Measurements from ENCODE around the gene ACADM. TPM values are rescaled to one million over a fixed set of nuclear protein-coding genes. Genes with fewer than 3 reads are reported as not detected.

Gene ACADM
- total RNA-seq, 3 donors from 2014 or later (not counting 1 experiment from before 2014, with no cell fraction given): 15.2 to 20.9 (median 17.7) TPM

GRCh38 chr1:75710832-75711231 lies 13.7 kb upstream of the ACADM start:
- ATAC-seq (no peak), DNase-seq (no peak)
- no peak for TF ChIP-seq CTCF (IDR thresholded peaks at IDR 0.05)
- Mint-ChIP-seq H3K36me3 (no peaks in the 10 kb centered on the region), H3K4me3 (no peak overlapping the region), H3K27me3 (ENCODE audit: low read depth in 2 of 2) (peaks cover 36 to 56% of the 10 kb centered on the region in 2 donors), H3K27ac (no peak overlapping the region), H3K4me1 (no peaks in the 10 kb centered on the region), H3K9me3 (no peaks in the 10 kb centered on the region)
- intact Hi-C loops (cut with micrococcal nuclease): no loop called here
- no peaks in the 10 kb centered on the region for H3K4me1 ChIP-seq (ENCODE audit: control insufficient read depth, insufficient read depth, low read length)
- no peak overlapping the region for H3K27ac ChIP-seq (ENCODE audit: low read length)
- H3K9me3 ChIP-seq (ENCODE audit: control insufficient read depth, insufficient read depth, low read length): no peaks in the 10 kb centered on the region
- H3K27me3 ChIP-seq (ENCODE audit: control insufficient read depth, insufficient read depth, low read length): peaks cover 28% of the 10 kb centered on the region
- H3K36me3 ChIP-seq (ENCODE audit: control insufficient read depth, insufficient read depth, low read length): no peaks in the 10 kb centered on the region
- no peak overlapping the region for H3K4me3 ChIP-seq (ENCODE audit: low read length)

- Histone ChIP-seq H3K27me3 (ENCODE audit: control insufficient read depth, insufficient read depth, low read length) (peaks cover 25% of the 10 kb centered on the region), H3K4me3 (ENCODE audit: low read length) (no peak overlapping the region), H3K4me1 (ENCODE audit: control insufficient read depth, insufficient read depth, low read length) (no peaks in the 10 kb centered on the region), H3K36me3 (ENCODE audit: control insufficient read depth, insufficient read depth, low read length) (no peaks in the 10 kb centered on the region), H3K9me3 (ENCODE audit: control insufficient read depth, insufficient read depth, low read length) (no peaks in the 10 kb centered on the region), H3K27ac (ENCODE audit: low read length) (no peak overlapping the region)
- intact Hi-C loops (cut with micrococcal nuclease): no loop called here
- no peak for TF ChIP-seq CTCF (IDR thresholded peaks at IDR 0.05)
- Mint-ChIP-seq H3K4me3 (no peak overlapping the region), H3K36me3 (no peaks in the 10 kb centered on the region), H3K27me3 (ENCODE audit: low read depth in 2 of 2) (peaks cover 38 to 56% of the 10 kb centered on the region in 2 donors), H3K9me3 (no peaks in the 10 kb centered on the region), H3K27ac (no peak overlapping the region), H3K4me1 (no peaks in the 10 kb centered on the region)
- no peak for DNase-seq
- ATAC-seq: no peak
These were observed 12.7 kb upstream of the ACADM start for GRCh38 chr1:75711846-75712245.

- H3K36me3 ChIP-seq (ENCODE audit: control insufficient read depth, insufficient read depth, low read length): no peaks in the 10 kb centered on the region
- Mint-ChIP-seq H3K4me1 (no peaks in the 10 kb centered on the region), H3K27me3 (ENCODE audit: low read depth in 2 of 2) (peaks cover 41 to 60% of the 10 kb centered on the region in 2 donors), H3K36me3 (no peaks in the 10 kb centered on the region), H3K9me3 (no peaks in the 10 kb centered on the region), H3K4me3 (no peak overlapping the region), H3K27ac (no peak overlapping the region)
- H3K9me3 ChIP-seq (ENCODE audit: control insufficient read depth, insufficient read depth, low read length): no peaks in the 10 kb centered on the region
- DNase-seq (no peak), ATAC-seq (no peak)
- no peak overlapping the region for H3K4me3 ChIP-seq (ENCODE audit: low read length)
- no peak for TF ChIP-seq CTCF (IDR thresholded peaks at IDR 0.05)
- H3K4me1 ChIP-seq (ENCODE audit: control insufficient read depth, insufficient read depth, low read length): no peaks in the 10 kb centered on the region
- intact Hi-C loops (cut with micrococcal nuclease): no loop called here
- no peak overlapping the region for H3K27ac ChIP-seq (ENCODE audit: low read length)
- H3K27me3 ChIP-seq (ENCODE audit: control insufficient read depth, insufficient read depth, low read length): peaks cover 20% of the 10 kb centered on the region
These were observed 12.2 kb upstream of the ACADM start for GRCh38 chr1:75712306-75712705.

- H3K9me3 Mint-ChIP-seq: no peaks in the 10 kb centered on the region
- no peak overlapping the region for H3K27ac Mint-ChIP-seq
- no peak for TF ChIP-seq CTCF (IDR thresholded peaks at IDR 0.05)
- no peak overlapping the region for H3K4me3 Mint-ChIP-seq
- intact Hi-C loops (cut with micrococcal nuclease): no loop called here
- no peaks in the 10 kb centered on the region for H3K36me3 Mint-ChIP-seq
- no peak for DNase-seq
- H3K27me3 Mint-ChIP-seq (ENCODE audit: low read depth in 2 of 2): peaks cover 20 to 27% of the 10 kb centered on the region in 2 donors
- ATAC-seq: no peak
- Histone ChIP-seq H3K27ac (ENCODE audit: low read length) (no peak overlapping the region), H3K27me3 (ENCODE audit: control insufficient read depth, insufficient read depth, low read length) (no peaks in the 10 kb centered on the region), H3K36me3 (ENCODE audit: control insufficient read depth, insufficient read depth, low read length) (no peaks in the 10 kb centered on the region), H3K4me3 (ENCODE audit: low read length) (no peak overlapping the region), H3K9me3 (ENCODE audit: control insufficient read depth, insufficient read depth, low read length) (no peaks in the 10 kb centered on the region), H3K4me1 (ENCODE audit: control insufficient read depth, insufficient read depth, low read length) (peaks cover 3% of the 10 kb centered on the region)
- 100% methylated on average over 2 of the region's 2 CpGs for WGBS (ENCODE audit: insufficient coverage)
- peaks cover 13 to 17% of the 10 kb centered on the region in 2 donors for H3K4me1 Mint-ChIP-seq
These were observed 4.7 kb upstream of the ACADM start for GRCh38 chr1:75719810-75720209.
